ENCODE data around the gene SLAMF9.

GRCh38 chr1:159986093-159986492, 32.1 kb upstream of the SLAMF9 start:
- no peak for TF ChIP-seq CTCF (conservative IDR thresholded peaks at IDR 0.05)
- no peak for TF ChIP-seq EZH2 (IDR thresholded peaks at IDR 0.05; ENCODE audit: low read depth)
